WTC11 (cell line): ENCODE results near the gene AHNAK. TPM values are rescaled to one million over a fixed set of nuclear protein-coding genes. Genes with fewer than 3 reads are reported as not detected.

ENCODE experiments used
- ATAC-seq: fragments of 200-7000 bp; cut with Tn5 transposase; 2 replicates; pipeline ENCODE4 v1.10.0; 2021; ENCODE audit warnings: mild to moderate bottlenecking, moderate library complexity
- CTCF ChIA-PET: fragments of 300-600 bp; sonication (Branson Sonifier 250); formaldehyde crosslinking; loops from one replicate; lab custom pipeline; 2021; ENCODE audit warnings: antibody characterized with exemption; lab: Charles Lee
- POLR2A ChIA-PET: fragments of 350-600 bp; sonication (Branson Sonifier 250); formaldehyde crosslinking; loops from one replicate; lab custom pipeline; 2021; ENCODE audit warnings: antibody characterized with exemption; lab: Charles Lee
- DNase-seq: peaks from one replicate; pipeline ENCODE4 v3.0.0; 2021; ENCODE audit warnings: low spot score
- H3K27ac Mint-ChIP-seq: 2 replicates; pipeline ENCODE4 v1.8.0; 2021; ENCODE audit warnings: mixed read lengths
- H3K27me3 Mint-ChIP-seq: 2 replicates; pipeline ENCODE4 v1.8.0; 2021; ENCODE audit warnings: low read depth, mild to moderate bottlenecking, moderate library complexity, mixed read lengths
- H3K36me3 Mint-ChIP-seq: 2 replicates; pipeline ENCODE4 v1.8.0; 2021; ENCODE audit warnings: mixed read lengths
- H3K4me1 Mint-ChIP-seq: 2 replicates; pipeline ENCODE4 v1.8.0; 2022; ENCODE audit warnings: mixed read lengths
- H3K4me3 Mint-ChIP-seq: 2 replicates; pipeline ENCODE4 v1.8.0; 2021; ENCODE audit warnings: mild to moderate bottlenecking, moderate library complexity, mixed read lengths
- H3K9me3 Mint-ChIP-seq: 2 replicates; pipeline ENCODE4 v1.8.0; 2021; ENCODE audit warnings: mixed read lengths
- ARID4B ChIP-seq: sonication (generic); formaldehyde crosslinking; IDR thresholded peaks from 2 replicates; pipeline ENCODE4 v1.8.0; 2023; ENCODE audit warnings: missing genetic modification reagents, mild to moderate bottlenecking, borderline replicate concordance
- ATF2 ChIP-seq: sonication (generic); formaldehyde crosslinking; IDR thresholded peaks from 2 replicates; pipeline ENCODE4 v1.8.1; 2022; ENCODE audit warnings: low read depth, missing genetic modification reagents, borderline replicate concordance
- CDX4 ChIP-seq: fragments of 250-450 bp; sonication (Bioruptor Pico); IDR thresholded peaks from 2 replicates; pipeline ENCODE4 v1.9.0; 2021; ENCODE audit warnings: moderate library complexity, mild to moderate bottlenecking, inconsistent platforms, borderline replicate concordance
- FOXK1 ChIP-seq: sonication (generic); formaldehyde crosslinking; IDR thresholded peaks from 2 replicates; pipeline ENCODE4 v1.8.0; 2022; ENCODE audit warnings: mild to moderate bottlenecking, moderate library complexity, missing genetic modification reagents
- JAZF1 ChIP-seq: fragments of 250-450 bp; sonication (Bioruptor Pico); IDR thresholded peaks from 2 replicates; pipeline ENCODE4 v1.9.0; 2021; ENCODE audit warnings: moderate library complexity, mild to moderate bottlenecking, inconsistent platforms
- JUN ChIP-seq: sonication (generic); formaldehyde crosslinking; IDR thresholded peaks from 2 replicates; pipeline ENCODE4 v1.8.0; 2023; ENCODE audit warnings: mild to moderate bottlenecking, missing genetic modification reagents
- KAT7 ChIP-seq: sonication (generic); formaldehyde crosslinking; IDR thresholded peaks from 2 replicates; pipeline ENCODE4 v1.8.1; 2023; ENCODE audit warnings: missing genetic modification reagents, mild to moderate bottlenecking, borderline replicate concordance
- NFATC4 ChIP-seq: fragments of 250-450 bp; sonication (Bioruptor Pico); IDR thresholded peaks from 2 replicates; pipeline ENCODE4 v1.9.0; 2021; ENCODE audit warnings: mild to moderate bottlenecking
- NR3C1 ChIP-seq: sonication (generic); formaldehyde crosslinking; conservative IDR thresholded peaks from 2 replicates; pipeline ENCODE4 v1.8.1; 2023; ENCODE audit warnings: low read depth, mild to moderate bottlenecking, missing genetic modification reagents
- SMAD3 ChIP-seq: sonication (generic); formaldehyde crosslinking; IDR thresholded peaks from 2 replicates; pipeline ENCODE4 v1.8.0; 2022; ENCODE audit warnings: missing genetic modification reagents, mild to moderate bottlenecking, borderline replicate concordance
- SOX15 ChIP-seq: fragments of 250-450 bp; sonication (Bioruptor Pico); IDR thresholded peaks from 2 replicates; pipeline ENCODE4 v1.9.0; 2021; ENCODE audit warnings: mild to moderate bottlenecking
- STAT6 ChIP-seq: sonication (generic); formaldehyde crosslinking; conservative IDR thresholded peaks from 2 replicates; pipeline ENCODE4 v1.8.1; 2023; ENCODE audit warnings: mild to moderate bottlenecking, low read depth, missing genetic modification reagents, moderate library complexity
- ZBTB21 ChIP-seq: sonication (generic); formaldehyde crosslinking; IDR thresholded peaks from 2 replicates; pipeline ENCODE4 v1.8.1; 2023; ENCODE audit warnings: mild to moderate bottlenecking, missing genetic modification reagents, borderline replicate concordance
- ZNF138 ChIP-seq: sonication (generic); formaldehyde crosslinking; conservative IDR thresholded peaks from 2 replicates; pipeline ENCODE4 v1.8.1; 2022; ENCODE audit warnings: mild to moderate bottlenecking, moderate library complexity, missing genetic modification reagents
- ZNF232 ChIP-seq: sonication (generic); formaldehyde crosslinking; IDR thresholded peaks from 2 replicates; pipeline ENCODE4 v1.8.0; 2022; ENCODE audit warnings: mild to moderate bottlenecking, missing genetic modification reagents
- ZNF396 ChIP-seq: fragments of 250-450 bp; sonication (Bioruptor Pico); IDR thresholded peaks from 2 replicates; pipeline ENCODE4 v1.8.0; 2021; ENCODE audit warnings: mild to moderate bottlenecking, moderate library complexity, borderline replicate concordance
- ZNF425 ChIP-seq: fragments of 250-450 bp; sonication (Bioruptor Pico); conservative IDR thresholded peaks from 2 replicates; pipeline ENCODE4 v1.9.0; 2021; ENCODE audit warnings: mild to moderate bottlenecking
- total RNA-seq: library from RNA; stranded (reverse); gene quantifications from 3 replicates; pipeline ENCODE4 v1.2.3, GENCODE V29; 2021

Gene AHNAK
- total RNA-seq, 1 experiment from 2014 or later = 21.0 TPM

- ChIA-PET POLR2A (interaction anchor here (3.2 kb wide), 1 partner anchor 16 kb away, joined by 44 read pairs; the partner anchor contains the start of gene TUT1), CTCF (interaction anchor here (1.1 to 1.5 kb wide), 3 partner anchors 16 to 36 kb away, joined by 4 to 7 read pairs (median 6); partner anchors contain the start of gene TUT1)
- no peak for ATAC-seq
- Mint-ChIP-seq H3K36me3 (peaks cover 51% of the 10 kb centered on the region), H3K27me3 (no peaks in the 10 kb centered on the region), H3K9me3 (no peaks in the 10 kb centered on the region), H3K27ac (peak overlapping the region; percentile 82; the same call in 1 of the 2 replicates), H3K4me1 (peaks cover 33% of the 10 kb centered on the region), H3K4me3 (peak overlapping the region; percentile 99)
- TF ChIP-seq ZNF396 (no peak), STAT6 (CRISPR knock-in tag) (no peak), ZNF138 (CRISPR knock-in tag) (no peak), NFATC4 (CRISPR knock-in tag) (no peak), ATF2 (CRISPR knock-in tag) (no peak), NR3C1 (CRISPR knock-in tag) (no peak), ZBTB21 (no peak), KAT7 (no peak), FOXK1 (CRISPR knock-in tag) (no peak), ZNF232 (CRISPR knock-in tag) (no peak), ZNF425 (no peak), JAZF1 (CRISPR knock-in tag) (no peak), SOX15 (CRISPR knock-in tag) (no peak), JUN (no peak), ARID4B (CRISPR knock-in tag) (no peak)
- TF ChIP-seq, all 79 proteins: peak for 0
- DNase-seq = no peak
Measured at GRCh38 chr11:62575837-62576236, 29.2 kb upstream of the AHNAK start.

- Mint-ChIP-seq H3K9me3 (no peaks in the 10 kb centered on the region), H3K27ac (peak overlapping the region; percentile 93), H3K27me3 (no peaks in the 10 kb centered on the region), H3K4me3 (peak overlapping the region; percentile 99), H3K4me1 (peaks cover 37% of the 10 kb centered on the region), H3K36me3 (peaks cover 56% of the 10 kb centered on the region)
- ChIA-PET POLR2A (interaction anchor here (1.7 to 3.2 kb wide), 4 partner anchors 14 to 90 kb away, joined by 3 to 44 read pairs (median 12); partner anchors contain the start of genes C11orf98, CSKMT and TUT1), CTCF (interaction anchor here (0.7 to 2.1 kb wide), 8 partner anchors 15 to 180 kb away, joined by 4 to 33 read pairs (median 6); partner anchors contain the start of genes B3GAT3 and TUT1)
- DNase-seq (no peak), ATAC-seq (no peak)
- TF ChIP-seq SMAD3 (CRISPR knock-in tag) (no peak), CDX4 (CRISPR knock-in tag) (no peak), JAZF1 (CRISPR knock-in tag) (no peak)
Measured at GRCh38 chr11:62575156-62575555, 28.6 kb upstream of the AHNAK start.
